ENCODE data around the gene PPM1L. TPM values are rescaled to one million over a fixed set of nuclear protein-coding genes. Genes with fewer than 3 reads are reported as not detected.

Gene PPM1L
- total and polyA plus RNA-seq, 2 experiments from 2014 or later, result 1.2 to 12.6 TPM

GRCh38 chr3:160950542-160950941 lies 194.5 kb downstream of the PPM1L start:
- no peak overlapping the region for H3K4me3 ChIP-seq
- H3K27ac ChIP-seq, result no peak overlapping the region
- no peaks in the 10 kb centered on the region for H3K36me3 ChIP-seq
- DNase-seq (ENCODE audit: low read depth in 1 of 2, low spot score in 1 of 2), result no peak
- no peaks in the 10 kb centered on the region for H3K27me3 ChIP-seq
- no peak for TF ChIP-seq CTCF (IDR thresholded peaks at IDR 0.05; ENCODE audit: low read depth, low read length)
- H3K4me1 ChIP-seq (ENCODE audit: low read depth), result no peaks in the 10 kb centered on the region
- no peaks in the 10 kb centered on the region for H3K9me3 ChIP-seq (ENCODE audit: low read depth)

- no peak for DNase-seq (ENCODE audit: low read depth in 1 of 2, low spot score in 1 of 2)
- Histone ChIP-seq H3K4me3 (no peak overlapping the region), H3K9me3 (ENCODE audit: low read depth) (no peaks in the 10 kb centered on the region), H3K27me3 (no peaks in the 10 kb centered on the region), H3K27ac (no peak overlapping the region), H3K4me1 (ENCODE audit: low read depth) (no peaks in the 10 kb centered on the region), H3K36me3 (no peaks in the 10 kb centered on the region)
- no peak for TF ChIP-seq CTCF (IDR thresholded peaks at IDR 0.05; ENCODE audit: low read depth, low read length)
Measured at GRCh38 chr3:160950954-160951353, 194.9 kb downstream of the PPM1L start.

- TF ChIP-seq CTCF (IDR thresholded peaks at IDR 0.05; ENCODE audit: low read depth, low read length), result no peak
- Histone ChIP-seq H3K27me3 (no peaks in the 10 kb centered on the region), H3K27ac (no peak overlapping the region), H3K4me1 (ENCODE audit: low read depth) (no peaks in the 10 kb centered on the region), H3K9me3 (ENCODE audit: low read depth) (no peaks in the 10 kb centered on the region), H3K4me3 (no peak overlapping the region), H3K36me3 (no peaks in the 10 kb centered on the region)
- no peak for DNase-seq (ENCODE audit: low read depth in 1 of 2, low spot score in 1 of 2)
Measured at GRCh38 chr3:160951642-160952487, 195.8 kb downstream of the PPM1L start.

- no peaks in the 10 kb centered on the region for H3K36me3 ChIP-seq
- no peak overlapping the region for H3K27ac ChIP-seq
- H3K4me3 ChIP-seq, result no peak overlapping the region
- H3K4me1 ChIP-seq (ENCODE audit: low read depth), result no peaks in the 10 kb centered on the region
- TF ChIP-seq CTCF (IDR thresholded peaks at IDR 0.05; ENCODE audit: low read depth, low read length), result no peak
- DNase-seq (ENCODE audit: low read depth in 1 of 2, low spot score in 1 of 2), result no peak
- no peaks in the 10 kb centered on the region for H3K27me3 ChIP-seq
- no peaks in the 10 kb centered on the region for H3K9me3 ChIP-seq (ENCODE audit: low read depth)
Measured at GRCh38 chr3:160953686-160954085, 197.7 kb downstream of the PPM1L start.

GRCh38 chr3:160956785-160957184 lies 200.8 kb downstream of the PPM1L start:
- peak; percentile 12 to 50 for DNase-seq (ENCODE audit: low read depth in 1 of 2, low spot score in 1 of 2)

More at GRCh38 chr3:160956785-160957184, 200.8 kb downstream of the PPM1L start:
- Histone ChIP-seq H3K27ac (no peak overlapping the region), H3K4me1 (ENCODE audit: low read depth) (no peaks in the 10 kb centered on the region), H3K36me3 (no peaks in the 10 kb centered on the region), H3K4me3 (no peak overlapping the region), H3K9me3 (ENCODE audit: low read depth) (no peaks in the 10 kb centered on the region), H3K27me3 (no peaks in the 10 kb centered on the region)
- peak; percentile 42 for TF ChIP-seq CTCF (IDR thresholded peaks at IDR 0.05; ENCODE audit: low read depth, low read length)
